Measurements from ENCODE around the gene KIAA0232. TPM values are rescaled to one million over a fixed set of nuclear protein-coding genes. Genes with fewer than 3 reads are reported as not detected.
A peak's percentile ranks its signal among the peaks of the same experiment; 100 is the strongest.

The KIAA0232 gene
- total and polyA plus RNA-seq, 8 donors: 4.0 to 12.4 (median 8.8) TPM

DNA sequence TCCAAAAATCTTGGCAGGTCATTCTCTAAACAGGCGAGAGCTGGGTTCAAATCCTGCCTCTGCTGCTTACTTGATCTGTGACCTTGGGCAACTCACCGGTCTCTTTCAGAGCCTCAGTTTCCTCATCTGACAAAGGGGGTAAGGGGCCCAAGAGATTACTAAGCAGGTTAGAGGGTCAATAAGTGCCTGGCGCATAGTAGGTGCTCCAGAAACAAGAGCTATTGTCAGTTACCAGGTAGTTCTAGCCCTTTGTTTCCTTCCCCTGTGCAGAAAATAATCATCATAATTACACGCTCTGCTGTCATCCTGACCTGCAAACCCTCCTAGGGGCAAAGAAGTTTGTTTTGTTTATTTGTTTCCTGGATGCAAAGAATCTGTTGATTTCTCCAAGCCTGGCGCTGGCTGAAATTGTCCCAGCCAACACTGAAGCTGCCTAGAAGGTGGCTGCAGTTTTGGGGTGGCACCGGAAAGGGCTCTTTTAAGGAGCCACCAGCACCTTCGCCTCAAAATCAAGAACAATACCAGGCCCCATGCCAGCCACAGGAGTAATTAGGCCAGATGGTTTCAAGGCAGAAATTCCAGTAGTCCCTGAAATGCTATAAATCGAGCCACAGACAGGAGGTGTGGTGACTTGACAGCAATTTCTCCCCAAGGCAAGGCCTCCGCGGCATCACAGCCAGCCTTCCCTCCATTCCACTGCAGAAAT is 10.2 kb upstream of the KIAA0232 start:
- H3K9me3 ChIP-seq: no peaks in the 10 kb centered on the region
- no peak for FAIRE-seq
- H3K4me1 ChIP-seq: no peaks in the 10 kb centered on the region
- intact Hi-C loops (cut with DNase I): no loop called here
- peak in 3 of 4 donors; percentile 29 to 60 (median 49) for ATAC-seq
- H3K27ac ChIP-seq: peak overlapping the region in 3 of 4 donors; percentile 26 to 52 (median 38)
- 57% methylated on average over 10 of the region's 10 CpGs for WGBS, 2 donors
- no peaks in the 10 kb centered on the region for H3K27me3 ChIP-seq
- peak in 2 of 6 donors; percentile 34 to 40 for DNase-seq
- no peaks in the 10 kb centered on the region for H3K36me3 ChIP-seq
- TF ChIP-seq, protein P1, sequence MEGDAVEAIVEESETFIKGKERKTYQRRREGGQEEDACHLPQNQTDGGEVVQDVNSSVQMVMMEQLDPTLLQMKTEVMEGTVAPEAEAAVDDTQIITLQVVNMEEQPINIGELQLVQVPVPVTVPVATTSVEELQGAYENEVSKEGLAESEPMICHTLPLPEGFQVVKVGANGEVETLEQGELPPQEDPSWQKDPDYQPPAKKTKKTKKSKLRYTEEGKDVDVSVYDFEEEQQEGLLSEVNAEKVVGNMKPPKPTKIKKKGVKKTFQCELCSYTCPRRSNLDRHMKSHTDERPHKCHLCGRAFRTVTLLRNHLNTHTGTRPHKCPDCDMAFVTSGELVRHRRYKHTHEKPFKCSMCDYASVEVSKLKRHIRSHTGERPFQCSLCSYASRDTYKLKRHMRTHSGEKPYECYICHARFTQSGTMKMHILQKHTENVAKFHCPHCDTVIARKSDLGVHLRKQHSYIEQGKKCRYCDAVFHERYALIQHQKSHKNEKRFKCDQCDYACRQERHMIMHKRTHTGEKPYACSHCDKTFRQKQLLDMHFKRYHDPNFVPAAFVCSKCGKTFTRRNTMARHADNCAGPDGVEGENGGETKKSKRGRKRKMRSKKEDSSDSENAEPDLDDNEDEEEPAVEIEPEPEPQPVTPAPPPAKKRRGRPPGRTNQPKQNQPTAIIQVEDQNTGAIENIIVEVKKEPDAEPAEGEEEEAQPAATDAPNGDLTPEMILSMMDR (IDR thresholded peaks at IDR 0.05): no peak
- H3K4me3 ChIP-seq: no peak overlapping the region

DNA sequence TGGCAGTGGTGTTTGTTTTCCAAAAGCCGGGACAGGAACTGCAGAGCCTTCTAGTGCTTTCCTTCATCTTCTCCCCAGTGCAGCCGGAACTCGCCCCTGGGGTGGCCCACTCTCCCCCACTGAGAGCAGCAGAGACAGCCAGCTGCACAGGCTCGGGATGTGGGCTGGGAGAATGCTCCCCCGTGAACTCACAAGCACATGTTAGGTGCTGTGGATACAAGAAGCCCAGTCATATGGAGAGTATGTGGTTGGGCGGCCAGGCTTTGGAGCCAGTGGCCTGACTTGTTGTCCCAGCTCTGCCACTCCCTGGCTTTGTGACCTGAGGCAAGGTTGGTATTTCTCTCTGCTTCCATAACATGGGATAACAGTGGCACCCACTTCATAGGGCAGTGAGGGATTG is 9.4 kb upstream of the KIAA0232 start:
- FAIRE-seq: no peak
- peak in 1 of 6 donors; percentile 50 for DNase-seq
- Histone ChIP-seq H3K27ac (peak overlapping the region in 3 of 4 donors; percentile 26 to 52 (median 38)), H3K36me3 (no peaks in the 10 kb centered on the region), H3K27me3 (no peaks in the 10 kb centered on the region), H3K9me3 (no peaks in the 10 kb centered on the region), H3K4me3 (no peak overlapping the region), H3K4me1 (no peaks in the 10 kb centered on the region)
- WGBS, 2 donors: 71 to 82% methylated on average over 6 of the region's 6 CpGs
- TF ChIP-seq, protein P1 (IDR thresholded peaks at IDR 0.05): no peak
- no peak for ATAC-seq
- intact Hi-C loops (cut with DNase I): no loop called here

DNA sequence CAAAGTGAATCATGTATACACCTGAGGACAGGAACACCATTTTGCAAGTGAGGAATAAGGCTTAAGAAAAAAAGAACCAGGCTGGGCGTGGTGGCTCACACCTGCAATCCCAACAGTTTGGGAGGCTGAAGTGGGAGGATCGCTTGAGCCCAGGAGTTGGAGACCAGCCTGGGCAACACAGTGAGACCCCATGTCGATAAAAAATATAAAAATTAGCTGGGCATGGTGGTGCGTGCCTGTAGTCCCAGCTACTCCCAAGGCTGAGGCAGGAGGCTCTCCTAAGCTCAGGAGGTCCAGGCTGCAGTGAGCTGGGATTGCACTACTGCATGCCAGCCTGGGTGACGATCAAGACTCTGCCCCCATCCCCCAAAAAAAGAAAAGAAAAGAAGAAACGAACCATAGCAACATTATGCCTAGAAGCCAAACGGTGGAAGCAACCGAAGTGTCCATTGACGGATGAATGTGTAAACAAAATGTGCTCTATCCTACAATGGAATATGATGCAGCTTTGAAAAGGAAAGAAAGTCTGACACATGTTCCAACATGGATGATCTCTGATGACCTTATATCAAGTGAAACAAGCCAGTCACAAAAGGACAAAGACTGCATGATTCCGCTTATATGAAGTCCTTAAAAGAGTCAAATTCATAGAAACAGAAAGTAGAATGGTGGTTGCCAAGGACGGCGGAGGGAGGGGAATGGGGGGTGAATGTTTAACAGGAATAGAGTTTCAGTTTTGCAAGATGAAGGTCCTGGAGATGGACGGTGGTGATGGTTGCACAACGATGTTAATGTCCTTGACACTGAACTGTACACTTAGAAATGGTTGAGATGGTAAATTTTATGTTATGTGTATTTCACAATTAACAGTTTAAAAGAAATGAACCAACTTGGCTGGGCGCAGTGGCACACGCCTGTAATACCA is 8.6 kb upstream of the KIAA0232 start:
- no peaks in the 10 kb centered on the region for H3K9me3 ChIP-seq
- intact Hi-C loops (cut with DNase I): no loop called here
- no peak for DNase-seq
- TF ChIP-seq, protein P1 (IDR thresholded peaks at IDR 0.05): no peak
- peak in 3 of 4 donors; percentile 20 to 52 (median 24) for ATAC-seq
- peak overlapping the region in 2 of 4 donors; percentile 11 to 52 for H3K27ac ChIP-seq
- no peaks in the 10 kb centered on the region for H3K27me3 ChIP-seq
- no peak overlapping the region for H3K4me3 ChIP-seq
- no peaks in the 10 kb centered on the region for H3K4me1 ChIP-seq
- 71 to 72% methylated on average over 16 of the region's 16 CpGs for WGBS, 2 donors
- no peak for FAIRE-seq
- no peaks in the 10 kb centered on the region for H3K36me3 ChIP-seq

DNA sequence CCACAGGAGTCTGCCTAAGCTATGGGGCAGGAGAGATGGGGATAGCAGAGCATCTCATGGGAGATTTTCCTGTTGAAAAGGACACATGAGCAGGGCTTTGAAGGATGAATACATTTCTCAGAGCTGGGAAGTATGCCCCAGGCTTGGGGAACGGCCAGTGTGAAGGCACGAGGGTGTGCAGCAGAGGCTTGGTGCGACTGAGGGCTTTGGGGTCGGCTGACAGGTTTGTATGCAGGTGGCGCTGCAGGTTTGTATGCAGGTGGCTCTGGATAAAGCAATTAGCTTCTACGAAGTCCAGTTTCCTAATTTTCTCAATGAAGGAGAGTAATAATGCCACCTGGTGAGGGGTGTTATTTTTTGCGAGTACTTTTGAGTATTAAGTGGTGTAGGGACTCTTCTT is 6.8 kb upstream of the KIAA0232 start:
- no peaks in the 10 kb centered on the region for H3K4me1 ChIP-seq
- no peaks in the 10 kb centered on the region for H3K27me3 ChIP-seq
- intact Hi-C loops (cut with DNase I): no loop called here
- H3K9me3 ChIP-seq: no peaks in the 10 kb centered on the region
- FAIRE-seq: no peak
- TF ChIP-seq, protein P1 (IDR thresholded peaks at IDR 0.05): no peak
- H3K27ac ChIP-seq: no peak overlapping the region
- DNase-seq: no peak
- no peak for ATAC-seq
- H3K4me3 ChIP-seq: no peak overlapping the region
- H3K36me3 ChIP-seq: no peaks in the 10 kb centered on the region
- WGBS, 2 donors: 62 to 79% methylated on average over 7 of the region's 7 CpGs
